Astrocyte (in vitro differentiated cells and primary cell): Measurements from ENCODE around the gene TRIM44. TPM values are rescaled to one million over a fixed set of nuclear protein-coding genes. Genes with fewer than 3 reads are reported as not detected.
"Not testable (repeated sequence)": the region's sequence is repeated elsewhere in the genome, so short reads cannot be mapped to it uniquely, and the experiment has no call there.

Experiments used
- DNase-seq: peaks from one replicate; pipeline ENCODE4 v3.0.0-alpha.2; 2010; ENCODE audit warnings: low read depth
- FAIRE-seq: peaks from 2 replicates; lab custom pipeline; 2011; peaks lifted over from hg19 to GRCh38; lab: Jason Lieb, UNC
- H2AFZ ChIP-seq: 2 replicates; pipeline ENCODE4 v1.6.0; 2012; ENCODE audit warnings: low read depth, low read length, inconsistent platforms
- H3K27ac ChIP-seq: 2 replicates; pipeline ENCODE4 v1.5.1; 2011; ENCODE audit warnings: low read depth, low read length, inconsistent platforms
- H3K27me3 ChIP-seq: 2 replicates; pipeline ENCODE4 v1.6.0; 2011; ENCODE audit warnings: low read length, inconsistent platforms; ENCODE audit not compliant: insufficient read depth
- H3K36me3 ChIP-seq: 2 replicates; pipeline ENCODE4 v1.5.1; 2011; ENCODE audit warnings: low read length, inconsistent platforms; ENCODE audit not compliant: insufficient read depth
- H3K4me1 ChIP-seq: 2 replicates; pipeline ENCODE4 v1.5.1; 2011; ENCODE audit warnings: low read length, inconsistent platforms; ENCODE audit not compliant: insufficient read depth
- H3K4me2 ChIP-seq: 2 replicates; pipeline ENCODE4 v1.6.0; 2012; ENCODE audit warnings: low read length, inconsistent platforms
- H3K4me3 ChIP-seq: 2 replicates; pipeline ENCODE4 v1.5.1; 2011; ENCODE audit warnings: low read depth, mild to moderate bottlenecking, low read length, inconsistent platforms; ENCODE audit not compliant: insufficient read depth
- H3K79me2 ChIP-seq: 2 replicates; pipeline ENCODE4 v1.6.0; 2012; ENCODE audit warnings: mild to moderate bottlenecking, low read length, inconsistent platforms; ENCODE audit not compliant: insufficient read depth
- H3K9ac ChIP-seq: 2 replicates; pipeline ENCODE4 v1.6.0; 2012; ENCODE audit warnings: mild to moderate bottlenecking, low read length, inconsistent platforms
- H3K9me3 ChIP-seq: 2 replicates; pipeline ENCODE4 v1.5.1; 2012; ENCODE audit warnings: low read depth, mild to moderate bottlenecking, low read length, inconsistent platforms; ENCODE audit not compliant: insufficient read depth
- H4K20me1 ChIP-seq: 2 replicates; pipeline ENCODE4 v1.6.0; 2012; ENCODE audit warnings: low read length, inconsistent platforms; ENCODE audit not compliant: insufficient read depth
- H3K27ac Mint-ChIP-seq: one replicate; pipeline ENCODE4 v1.8.0; 2021; ENCODE audit warnings: mild to moderate bottlenecking, mixed read lengths; ENCODE audit not compliant: unreplicated experiment
- H3K27me3 Mint-ChIP-seq: one replicate; pipeline ENCODE4 v1.8.0; 2021; ENCODE audit warnings: low read depth, mixed read lengths; ENCODE audit not compliant: unreplicated experiment
- H3K36me3 Mint-ChIP-seq: one replicate; pipeline ENCODE4 v1.8.0; 2021; ENCODE audit warnings: low read depth, mixed read lengths; ENCODE audit not compliant: unreplicated experiment
- H3K4me1 Mint-ChIP-seq: one replicate; pipeline ENCODE4 v1.8.0; 2021; ENCODE audit warnings: low read depth, mixed read lengths; ENCODE audit not compliant: unreplicated experiment
- H3K4me3 Mint-ChIP-seq: one replicate; pipeline ENCODE4 v1.8.0; 2021; ENCODE audit warnings: mild to moderate bottlenecking, moderate library complexity, mixed read lengths; ENCODE audit not compliant: unreplicated experiment
- H3K9me3 Mint-ChIP-seq: one replicate; pipeline ENCODE4 v1.8.0; 2021; ENCODE audit warnings: mild to moderate bottlenecking, mixed read lengths; ENCODE audit not compliant: unreplicated experiment
- CTCF ChIP-seq: IDR thresholded peaks from 2 replicates; pipeline ENCODE4 v1.5.1; 2011; ENCODE audit warnings: low read depth, mild to moderate bottlenecking, inconsistent platforms, low read length, moderate library complexity; ENCODE audit not compliant: insufficient read depth
- EZH2 ChIP-seq: IDR thresholded peaks from 2 replicates; pipeline ENCODE4 v1.6.1; 2012; ENCODE audit warnings: mild to moderate bottlenecking, low read length, inconsistent platforms; ENCODE audit not compliant: insufficient read depth
- total RNA-seq: library from RNA; stranded (reverse); gene quantifications from 2 replicates; pipeline ENCODE4 v1.2.1, GENCODE V29; 2021

TRIM44 gene
- total RNA-seq, 1 donor from 2014 or later: 61.0 TPM

- Histone ChIP-seq H3K79me2 (no peaks in the 10 kb centered on the region), H3K27me3 (no peaks in the 10 kb centered on the region), H3K36me3 (no peaks in the 10 kb centered on the region), H3K27ac (no peak overlapping the region), H3K4me1 (peaks cover 5% of the 10 kb centered on the region), H3K4me3 (no peak overlapping the region), H4K20me1 (peaks cover 24% of the 10 kb centered on the region), H3K9ac (no peak overlapping the region), H3K9me3 (no peaks in the 10 kb centered on the region), H3K4me2 (peak overlapping the region; percentile 19), H2AFZ (no peak overlapping the region)
- peak overlapping the region; percentile 49 for H3K27ac Mint-ChIP-seq
- H3K36me3 Mint-ChIP-seq: peaks cover 2% of the 10 kb centered on the region
- H3K4me3 Mint-ChIP-seq: no peak overlapping the region
- peak; percentile 10 for DNase-seq
- no peak for FAIRE-seq
- TF ChIP-seq EZH2 (no peak), CTCF (no peak)
- H3K4me1 Mint-ChIP-seq: peaks cover 16% of the 10 kb centered on the region
- H3K9me3 Mint-ChIP-seq: peaks cover 2% of the 10 kb centered on the region
- H3K27me3 Mint-ChIP-seq: no peaks in the 10 kb centered on the region
Measured at GRCh38 chr11:35752115-35752514, 89.5 kb downstream of the TRIM44 start.

- H4K20me1 ChIP-seq: peaks cover 17% of the 10 kb centered on the region
- H3K27ac ChIP-seq, H3K4me3 ChIP-seq, H3K27ac Mint-ChIP-seq, H3K4me1 ChIP-seq, H3K4me2 ChIP-seq, H3K9me3 Mint-ChIP-seq, H3K4me3 Mint-ChIP-seq, H3K27me3 Mint-ChIP-seq, H3K27me3 ChIP-seq, H3K36me3 ChIP-seq, H3K36me3 Mint-ChIP-seq, FAIRE-seq, H3K9ac ChIP-seq, DNase-seq, H2AFZ ChIP-seq, H3K79me2 ChIP-seq, H3K9me3 ChIP-seq: not testable (repeated sequence)
- peaks cover 16% of the 10 kb centered on the region for H3K4me1 Mint-ChIP-seq
Measured at GRCh38 chr11:35753573-35753972, 91.0 kb downstream of the TRIM44 start.

- Mint-ChIP-seq H3K36me3 (peaks cover 15% of the 10 kb centered on the region), H3K9me3 (peaks cover 11% of the 10 kb centered on the region)
- not testable (repeated sequence) for H3K9me3 ChIP-seq, H2AFZ ChIP-seq, H3K36me3 ChIP-seq, DNase-seq, FAIRE-seq, H3K9ac ChIP-seq, H3K79me2 ChIP-seq, H3K4me3 ChIP-seq, H3K4me1 ChIP-seq, H3K27ac Mint-ChIP-seq, H3K4me2 ChIP-seq, H3K4me3 Mint-ChIP-seq, H3K27me3 Mint-ChIP-seq, H3K4me1 Mint-ChIP-seq, H3K27me3 ChIP-seq, H3K27ac ChIP-seq
- H4K20me1 ChIP-seq: peaks cover 27% of the 10 kb centered on the region
Measured at GRCh38 chr11:35759951-35760350, 97.4 kb downstream of the TRIM44 start.

GRCh38 chr11:35761899-35762298 is 99.3 kb downstream of the TRIM44 start:
- H3K27ac Mint-ChIP-seq: no peak overlapping the region
- Histone ChIP-seq H3K4me3 (no peak overlapping the region), H3K27ac (no peak overlapping the region), H3K9ac (no peak overlapping the region), H3K36me3 (no peaks in the 10 kb centered on the region), H2AFZ (no peak overlapping the region), H3K4me2 (no peak overlapping the region), H3K27me3 (no peaks in the 10 kb centered on the region), H4K20me1 (peaks cover 46% of the 10 kb centered on the region), H3K4me1 (no peaks in the 10 kb centered on the region), H3K79me2 (peaks cover 4% of the 10 kb centered on the region), H3K9me3 (no peaks in the 10 kb centered on the region)
- peaks cover 13% of the 10 kb centered on the region for H3K36me3 Mint-ChIP-seq
- FAIRE-seq (no peak), DNase-seq (no peak)
- no peak overlapping the region for H3K4me3 Mint-ChIP-seq
- peaks cover 10% of the 10 kb centered on the region for H3K9me3 Mint-ChIP-seq
- no peaks in the 10 kb centered on the region for H3K27me3 Mint-ChIP-seq
- H3K4me1 Mint-ChIP-seq: peaks cover 5% of the 10 kb centered on the region
- TF ChIP-seq CTCF (no peak), EZH2 (no peak)
